Ovary (tissue), 3 donors: ENCODE results near the gene OR5B21.

Experiments used
- CTCF ChIP-seq, 3 donors: fragments of 450-650 bp in 2 of 3; fragments of 200-600 bp in 1 of 3; IDR thresholded peaks; one replicate each; pipeline versions ENCODE4 v1.5.1 to v1.8.0; 2016 to 2022; ENCODE audit warnings: antibody characterized with exemption in 3 of 3, mild to moderate bottlenecking in 1 of 3
- EP300 ChIP-seq: sonication (generic); formaldehyde crosslinking; IDR thresholded peaks from one replicate; pipeline ENCODE4 v1.6.1; 2017; ENCODE audit warnings: antibody characterized with exemption
- POLR2A ChIP-seq: fragments of 450-650 bp; IDR thresholded peaks from one replicate; pipeline ENCODE4 v1.6.1; 2017; ENCODE audit warnings: antibody characterized with exemption, mild to moderate bottlenecking, moderate library complexity
- donor health status: DM: no; HTN: no; CAD: no.

DNA sequence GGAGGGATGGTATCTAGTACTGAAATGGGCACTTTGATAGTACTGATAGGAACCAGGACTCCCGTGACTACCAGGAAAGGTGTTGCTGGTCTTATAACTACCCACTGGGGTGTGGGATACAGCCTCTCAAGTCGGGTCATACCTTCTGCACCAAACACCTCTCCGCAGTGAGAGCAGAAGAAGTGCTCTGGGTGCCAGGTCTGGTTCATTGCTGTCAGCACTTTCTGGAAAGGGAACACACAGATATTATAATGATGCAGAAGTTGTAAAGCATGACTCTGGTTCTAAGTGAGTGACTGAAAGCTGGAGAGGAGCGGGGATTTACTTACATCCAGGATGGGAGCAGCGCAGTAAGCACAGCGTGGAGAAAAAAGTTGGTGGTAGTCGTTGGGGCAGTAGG lies 41.7 kb upstream of the OR5B21 start:
- no peak for TF ChIP-seq EP300
- TF ChIP-seq POLR2A = no peak
- TF ChIP-seq CTCF (IDR thresholded peaks at IDR 0.05) = no peak
